Right renal pelvis (tissue), 4 donors: ENCODE measurements around the gene LMO7. TPM values are rescaled to one million over a fixed set of nuclear protein-coding genes. Genes with fewer than 3 reads are reported as not detected.

Source experiments
- DNase-seq, 4 donors: peaks; one replicate each; pipeline ENCODE4 v3.0.0-alpha.2; 2013; ENCODE audit warnings: low read depth in 4 of 4, low spot score in 3 of 4, missing footprints in 1 of 4
- polyA plus RNA-seq, 4 donors: library from polyadenylated mRNA; unstranded; fragments of 120-200 nt; gene quantifications; one replicate each; pipeline ENCODE4 v1.2.1, GENCODE V29; 2013; ENCODE audit not compliant: insufficient read length in 4 of 4

Gene LMO7
- 100 to 1,000 TPM in 1 of 4 donors, 10 to 100 TPM in 3; 68.2 to 101 (median 79.5) TPM for polyA plus RNA-seq

DNA sequence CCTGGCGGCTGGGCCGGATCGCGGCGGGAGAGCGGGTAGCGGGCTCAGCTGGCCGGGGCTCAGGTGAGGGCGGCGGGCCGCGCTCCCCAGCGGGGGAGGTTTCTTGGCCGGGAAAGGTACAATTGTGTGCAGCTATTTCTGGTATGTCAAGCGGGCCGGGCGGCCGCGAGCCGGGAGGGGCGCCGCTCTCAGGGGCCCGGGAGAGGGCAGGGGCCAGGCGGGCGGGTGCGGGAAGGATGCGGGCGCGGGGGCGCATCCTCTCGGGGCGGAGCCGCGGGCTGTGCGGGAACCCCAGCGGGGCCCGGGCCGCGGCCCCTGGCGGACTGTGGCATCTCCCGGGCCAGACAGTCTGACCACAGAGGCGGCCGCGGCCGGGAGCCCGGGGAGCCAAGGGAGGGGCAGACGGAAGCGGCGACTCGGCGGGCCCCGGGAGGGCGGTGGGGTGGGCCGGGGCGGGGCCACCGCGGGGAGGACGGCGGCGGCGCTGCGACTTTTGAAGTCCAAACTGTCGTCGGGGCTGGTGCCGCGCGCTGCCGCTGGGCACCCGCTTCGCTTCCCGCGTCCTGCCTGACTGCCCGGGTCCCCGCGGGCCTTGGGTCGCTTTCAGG, at the start of gene LMO7:
Gene LMO7, plus strand, starts transcription at position 503 of the 608 bp plus-strand sequence. CDS start 328 bp downstream, outside the sequence.
- DNase-seq = peak in 2 of 4 donors; percentile 13 to 28

DNA sequence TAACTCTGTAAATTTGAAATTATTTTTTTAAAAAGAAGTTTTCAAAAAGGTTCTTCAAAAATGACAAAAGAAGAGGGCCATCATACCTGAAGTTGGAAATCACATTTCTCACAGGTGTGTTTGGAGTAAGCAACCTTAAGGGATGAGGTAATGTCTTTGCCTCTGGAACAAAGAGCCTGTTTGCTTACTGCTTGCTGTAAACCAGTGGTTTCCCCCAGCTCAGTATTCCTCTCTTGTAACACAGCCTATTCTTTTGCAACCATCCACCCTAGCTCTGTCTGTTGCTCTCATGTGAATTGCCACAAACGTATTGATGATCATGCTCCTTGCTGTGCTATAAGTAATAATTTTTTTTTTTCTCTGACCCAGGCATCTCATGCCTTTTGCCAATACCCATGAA, 48.5 kb upstream of the LMO7 start:
- no peak for DNase-seq

DNA sequence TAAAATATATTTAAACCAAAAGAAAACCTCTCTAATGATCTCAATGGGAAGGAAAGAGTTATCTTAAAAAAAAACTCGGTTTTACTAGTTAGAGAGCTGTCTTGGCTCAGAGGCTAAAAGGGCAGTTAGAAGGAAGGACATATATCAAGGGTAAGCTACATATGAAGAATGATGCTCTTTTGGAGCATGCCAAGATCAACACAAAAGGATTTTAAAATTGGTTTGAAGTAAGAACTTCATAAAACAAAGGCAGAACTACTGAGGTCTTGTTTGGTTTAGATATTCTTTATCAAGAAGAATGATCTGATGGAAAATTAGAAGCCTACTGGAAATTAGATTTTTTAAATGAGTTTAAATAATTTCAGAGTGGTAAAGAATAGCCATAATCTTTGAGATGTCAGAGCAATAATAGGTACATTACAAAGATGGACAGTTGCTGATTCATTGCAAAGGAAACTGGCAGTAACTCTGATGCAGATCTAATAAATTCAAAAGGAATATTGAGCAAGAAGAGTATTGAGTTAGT, 39.4 kb upstream of the LMO7 start:
- DNase-seq = no peak

DNA sequence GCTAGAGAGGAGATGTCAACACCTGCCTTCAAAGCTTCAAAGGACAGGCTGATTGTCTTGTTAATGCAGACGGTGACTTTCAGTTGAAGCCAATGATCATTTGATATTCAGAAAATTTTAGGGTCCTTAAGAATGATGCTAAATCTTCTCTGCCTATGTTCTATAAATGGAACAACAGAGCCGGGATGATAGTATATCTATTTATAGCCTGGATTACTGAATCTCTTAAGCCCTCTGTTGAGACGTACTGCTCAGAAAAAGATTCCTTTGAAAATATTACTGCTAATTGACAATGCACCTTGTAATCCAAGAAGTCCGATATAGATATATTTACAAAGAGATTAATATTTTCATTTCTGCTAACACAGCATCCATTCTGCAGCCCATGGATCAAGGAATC, 35.8 kb upstream of the LMO7 start:
- no peak for DNase-seq

- DNase-seq = no peak
Observed at GRCh38 chr13:75603038-75603437, 33.1 kb upstream of the LMO7 start.

DNA sequence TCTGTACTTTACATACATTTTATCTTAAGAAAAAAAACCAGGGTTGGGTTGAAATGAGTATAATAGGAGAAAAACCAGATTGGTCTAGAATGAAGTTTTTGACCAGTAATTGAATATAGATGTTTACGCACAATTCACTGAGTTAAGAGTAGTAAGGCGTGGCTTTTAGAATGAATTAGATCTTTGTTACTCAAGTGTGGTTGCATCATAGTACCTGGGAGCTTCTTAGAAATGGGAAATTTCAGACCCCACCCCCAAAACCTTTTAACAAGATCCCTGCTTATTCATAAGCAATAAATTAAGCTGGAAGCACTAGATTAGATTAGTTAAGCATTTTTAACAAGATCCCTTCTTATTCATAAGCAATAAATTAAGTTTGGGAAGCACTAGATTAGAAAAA, 28.7 kb upstream of the LMO7 start:
- DNase-seq = no peak

DNA sequence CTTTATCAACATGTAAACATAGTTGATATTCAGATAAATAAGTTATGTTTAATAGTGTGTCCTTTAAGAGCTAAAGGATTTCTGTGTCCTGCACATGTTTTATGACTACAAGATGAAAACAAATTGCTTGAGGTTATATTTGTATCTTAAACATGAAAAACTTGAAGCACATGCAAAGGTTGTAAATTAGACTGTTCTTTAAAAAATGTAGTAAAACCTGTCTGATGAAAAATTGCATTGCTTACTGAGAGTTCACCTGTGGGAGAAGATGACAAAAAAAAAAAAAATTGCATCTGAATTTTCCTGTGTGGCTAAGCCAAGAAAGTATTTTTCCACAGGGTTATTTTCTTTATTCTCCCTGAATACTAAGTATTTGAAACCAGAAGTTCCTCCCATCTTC, 25.7 kb upstream of the LMO7 start:
- no peak for DNase-seq

- DNase-seq = no peak
Observed at GRCh38 chr13:75612354-75612753, 23.8 kb upstream of the LMO7 start.

DNA sequence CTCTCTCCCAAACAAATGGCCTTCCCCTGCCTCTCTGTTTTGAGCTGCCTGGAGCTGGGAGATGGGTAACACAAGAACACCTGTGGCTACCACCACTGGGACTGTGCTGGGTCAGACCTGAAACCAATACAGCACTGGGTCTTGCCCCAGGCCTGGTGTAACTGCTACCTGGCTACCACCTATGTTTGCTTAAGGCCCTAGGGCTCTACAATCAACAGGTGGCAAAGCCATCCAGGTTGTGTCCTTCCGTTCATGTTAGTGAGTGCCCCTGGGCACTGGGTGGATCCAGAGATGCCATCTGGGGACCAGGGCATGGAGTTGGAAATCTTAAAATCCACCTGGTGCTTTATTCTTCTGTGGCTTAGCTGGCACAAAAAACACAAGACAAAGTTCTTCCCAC, 18.9 kb upstream of the LMO7 start:
- DNase-seq = no peak

GRCh38 chr13:75618308-75618707, 17.8 kb upstream of the LMO7 start:
- DNase-seq = no peak

DNA sequence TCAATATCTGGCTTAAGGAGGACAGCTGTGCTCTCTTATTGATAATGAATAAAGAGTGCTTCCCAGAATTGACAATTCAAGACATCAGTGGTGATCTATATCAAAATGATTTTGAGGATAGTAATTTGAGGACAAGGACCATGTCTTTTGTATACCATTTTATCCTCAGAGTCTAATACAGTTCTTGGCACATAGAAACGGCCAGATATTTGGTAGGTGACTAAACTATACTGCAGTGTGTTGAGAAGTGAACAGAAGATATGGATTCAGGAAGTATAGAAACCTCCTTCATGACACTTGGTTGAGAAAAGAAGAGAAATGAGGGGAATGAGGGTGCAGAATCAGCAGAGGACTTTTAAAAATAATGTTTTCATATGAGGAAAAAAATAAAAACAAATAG, 16.1 kb upstream of the LMO7 start:
- no peak for DNase-seq

- no peak for DNase-seq
Observed at GRCh38 chr13:75621147-75621546, 15.0 kb upstream of the LMO7 start.

DNA sequence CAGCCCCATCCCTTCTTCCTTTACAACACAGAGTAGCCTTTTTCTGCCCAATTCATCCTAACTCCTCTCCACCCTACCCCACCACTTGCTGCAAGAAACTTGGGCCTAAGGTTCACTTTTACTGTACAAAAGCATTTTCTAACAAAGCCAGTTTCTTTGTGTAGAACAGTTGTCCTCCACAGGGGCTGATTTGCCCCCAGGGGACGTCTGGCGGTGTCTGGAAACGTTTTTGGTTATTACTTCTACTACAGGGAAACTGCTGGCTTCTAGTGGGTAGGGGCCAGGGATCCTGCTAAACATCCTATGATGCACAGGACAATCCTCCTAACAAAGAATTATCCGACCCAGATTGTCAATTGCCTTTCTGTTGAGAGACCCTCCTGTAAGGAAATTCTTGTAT, 7.3 kb upstream of the LMO7 start:
- DNase-seq = no peak

DNA sequence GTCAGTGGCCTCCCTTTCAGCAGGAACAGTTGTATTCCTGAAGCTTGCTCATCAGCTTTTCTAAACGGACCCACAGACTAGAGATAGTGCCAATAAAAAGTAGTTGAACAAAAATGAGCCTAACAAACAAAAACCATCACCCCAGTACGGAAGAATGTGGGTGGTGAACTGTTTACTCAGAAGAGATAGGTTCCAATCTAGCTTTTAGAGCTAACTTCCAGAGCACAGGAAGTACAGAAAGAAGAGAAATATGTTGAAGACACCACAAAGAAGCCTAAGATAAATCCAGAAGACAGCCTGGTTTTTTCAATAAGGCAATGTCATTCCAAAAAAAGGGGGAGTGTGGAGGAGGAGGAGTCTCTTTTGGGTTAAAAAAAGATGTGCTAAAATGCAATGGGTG, 2.8 kb upstream of the LMO7 start:
- no peak for DNase-seq

- DNase-seq = peak in 1 of 4 donors; percentile 15
Observed at GRCh38 chr13:75635101-75635827, 866 bp upstream of the LMO7 start.

DNA sequence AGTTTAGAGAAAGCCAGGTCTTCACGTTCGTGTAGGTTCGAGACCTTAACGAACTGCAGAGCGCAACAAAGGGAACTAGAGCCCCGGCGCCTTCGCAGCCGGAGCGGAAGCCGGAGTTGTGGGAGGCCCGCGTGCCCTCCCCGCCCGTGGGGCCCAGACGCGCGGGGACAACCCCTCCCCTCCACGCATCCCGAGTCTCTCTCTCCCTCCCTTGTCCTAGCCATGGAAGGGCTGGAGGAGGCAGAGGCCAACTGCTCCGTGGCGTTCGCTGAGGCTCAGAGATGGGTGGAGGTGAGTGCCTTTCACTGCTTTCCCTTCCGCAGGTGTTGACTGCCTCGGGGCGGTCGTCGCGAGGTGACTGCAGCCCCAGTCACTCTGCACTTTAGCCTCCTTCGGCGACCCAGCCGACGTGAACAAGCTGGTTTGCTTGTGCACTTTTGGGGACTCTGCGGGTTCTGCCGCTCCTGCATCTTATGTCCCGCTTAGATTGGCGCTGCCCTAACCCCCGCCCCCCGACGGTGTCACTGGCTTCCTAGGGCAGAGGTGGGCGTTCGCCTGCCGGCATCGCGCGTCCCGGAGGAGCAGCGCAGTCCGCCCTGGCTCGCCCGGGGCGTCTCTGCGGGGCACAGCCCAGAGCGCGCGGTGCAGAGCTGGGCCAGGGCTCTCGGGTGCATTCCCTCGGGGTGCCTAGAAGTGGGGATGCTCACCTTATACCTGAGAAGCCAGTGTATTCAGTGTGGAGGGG, 478 bp downstream of the LMO7 start:
- DNase-seq = peak in 1 of 4 donors; percentile 48

DNA sequence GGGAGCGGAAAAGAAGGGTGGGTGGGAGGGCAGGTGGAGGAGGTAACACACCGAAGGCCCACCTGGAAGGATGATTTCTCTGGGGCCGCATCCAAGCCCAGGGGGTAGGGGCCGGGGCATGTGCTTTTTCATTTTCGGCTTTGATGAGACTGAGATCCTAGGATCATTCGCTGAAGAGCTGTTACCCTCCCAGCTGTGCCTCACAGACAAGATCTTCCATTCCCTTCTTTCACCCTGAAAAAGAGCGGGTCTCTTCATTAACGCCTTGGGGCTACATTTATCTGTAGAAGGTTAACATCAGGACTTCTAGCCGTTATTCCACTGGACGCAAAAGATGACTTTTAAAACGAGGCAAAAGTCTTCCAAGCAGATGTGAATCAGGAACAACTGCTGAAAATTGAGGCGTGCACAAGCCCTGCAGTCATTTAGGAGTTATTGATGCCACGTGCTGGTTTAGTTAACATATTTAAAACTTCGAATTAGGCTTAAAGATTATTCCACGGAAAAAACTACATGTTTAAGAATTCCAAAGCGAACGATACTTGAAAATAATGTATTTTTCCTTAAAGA, 1.1 kb downstream of the LMO7 start:
- DNase-seq = peak in 1 of 4 donors; percentile 7

- DNase-seq = no peak
Observed at GRCh38 chr13:75639454-75639853, 3.3 kb downstream of the LMO7 start.

DNA sequence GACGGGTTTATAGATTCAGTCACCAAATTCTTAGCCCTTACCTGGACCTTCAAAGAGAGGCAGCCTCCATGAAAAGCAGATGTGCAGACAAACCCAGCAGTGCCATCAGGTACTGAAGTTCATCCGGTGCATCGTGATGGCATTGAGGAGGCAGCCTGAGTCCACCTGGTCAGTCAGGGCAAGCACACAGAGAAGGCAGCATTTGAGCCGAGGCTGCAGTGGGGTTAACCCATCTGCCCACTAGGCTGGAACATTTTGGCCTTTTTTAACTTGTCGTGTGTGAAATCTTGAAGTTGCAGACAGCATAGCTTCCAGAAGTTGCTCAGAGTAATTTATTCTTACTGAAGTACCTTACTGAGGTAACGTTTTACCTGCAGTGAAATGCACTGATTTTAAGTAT, 4.9 kb downstream of the LMO7 start:
- no peak for DNase-seq

GRCh38 chr13:75643182-75643581, 7.1 kb downstream of the LMO7 start:
- no peak for DNase-seq

DNA sequence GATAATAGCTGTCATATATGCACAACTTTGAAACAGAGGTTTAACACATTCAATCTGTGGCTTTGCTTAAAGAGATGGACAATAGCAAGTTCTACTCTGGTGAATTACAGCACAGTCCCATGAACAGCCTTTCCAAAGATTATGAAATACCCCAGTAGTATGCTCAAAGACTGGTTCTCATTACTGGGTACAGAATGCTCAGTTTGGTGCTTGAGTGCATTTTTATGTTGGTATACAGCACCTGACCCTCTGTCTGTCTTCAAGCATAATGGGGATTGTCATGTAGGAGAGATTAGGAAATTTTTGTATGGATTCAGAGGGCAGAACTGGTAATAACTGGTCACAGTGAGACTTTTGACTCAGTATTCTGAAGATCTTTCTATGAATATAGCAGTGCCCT, 7.6 kb downstream of the LMO7 start:
- no peak for DNase-seq
